ENCODE data around the gene CNGB1. TPM values are rescaled to one million over a fixed set of nuclear protein-coding genes. Genes with fewer than 3 reads are reported as not detected.

CNGB1 gene
- total RNA-seq, 1 experiment from 2014 or later = not detected

GRCh38 chr16:57918994-57919393, 51.9 kb downstream of the CNGB1 start (continued):
- no peak for TF ChIP-seq POLR2A (IDR thresholded peaks at IDR 0.05; ENCODE audit: borderline replicate concordance, extremely low read depth, insufficient read depth, insufficient read length)
- TF ChIP-seq SIN3A (IDR thresholded peaks at IDR 0.05; ENCODE audit: low read depth) = no peak
- TF ChIP-seq ZBTB33 (IDR thresholded peaks at IDR 0.05; ENCODE audit: extremely low read depth, insufficient replicate concordance, low read length) = no peak
- TF ChIP-seq TCF7L2 (IDR thresholded peaks at IDR 0.05; ENCODE audit: borderline replicate concordance, extremely low read depth, insufficient read depth, insufficient read length) = no peak
- TF ChIP-seq CEBPB (IDR thresholded peaks at IDR 0.05; ENCODE audit: low read depth) = no peak
- TF ChIP-seq SRF (IDR thresholded peaks at IDR 0.05; ENCODE audit: low read depth) = no peak
- TF ChIP-seq, protein P1, sequence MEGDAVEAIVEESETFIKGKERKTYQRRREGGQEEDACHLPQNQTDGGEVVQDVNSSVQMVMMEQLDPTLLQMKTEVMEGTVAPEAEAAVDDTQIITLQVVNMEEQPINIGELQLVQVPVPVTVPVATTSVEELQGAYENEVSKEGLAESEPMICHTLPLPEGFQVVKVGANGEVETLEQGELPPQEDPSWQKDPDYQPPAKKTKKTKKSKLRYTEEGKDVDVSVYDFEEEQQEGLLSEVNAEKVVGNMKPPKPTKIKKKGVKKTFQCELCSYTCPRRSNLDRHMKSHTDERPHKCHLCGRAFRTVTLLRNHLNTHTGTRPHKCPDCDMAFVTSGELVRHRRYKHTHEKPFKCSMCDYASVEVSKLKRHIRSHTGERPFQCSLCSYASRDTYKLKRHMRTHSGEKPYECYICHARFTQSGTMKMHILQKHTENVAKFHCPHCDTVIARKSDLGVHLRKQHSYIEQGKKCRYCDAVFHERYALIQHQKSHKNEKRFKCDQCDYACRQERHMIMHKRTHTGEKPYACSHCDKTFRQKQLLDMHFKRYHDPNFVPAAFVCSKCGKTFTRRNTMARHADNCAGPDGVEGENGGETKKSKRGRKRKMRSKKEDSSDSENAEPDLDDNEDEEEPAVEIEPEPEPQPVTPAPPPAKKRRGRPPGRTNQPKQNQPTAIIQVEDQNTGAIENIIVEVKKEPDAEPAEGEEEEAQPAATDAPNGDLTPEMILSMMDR (IDR thresholded peaks at IDR 0.05 in 2 of 3, conservative IDR thresholded peaks at IDR 0.05 in 1 of 3; ENCODE audit: borderline replicate concordance in 1 of 3, insufficient read depth in 1 of 3, low read depth in 2 of 3, low read length in 2 of 3) = no peak
- TF ChIP-seq, protein P2, sequence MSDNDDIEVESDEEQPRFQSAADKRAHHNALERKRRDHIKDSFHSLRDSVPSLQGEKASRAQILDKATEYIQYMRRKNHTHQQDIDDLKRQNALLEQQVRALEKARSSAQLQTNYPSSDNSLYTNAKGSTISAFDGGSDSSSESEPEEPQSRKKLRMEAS (IDR thresholded peaks at IDR 0.05) = no peak

DNA sequence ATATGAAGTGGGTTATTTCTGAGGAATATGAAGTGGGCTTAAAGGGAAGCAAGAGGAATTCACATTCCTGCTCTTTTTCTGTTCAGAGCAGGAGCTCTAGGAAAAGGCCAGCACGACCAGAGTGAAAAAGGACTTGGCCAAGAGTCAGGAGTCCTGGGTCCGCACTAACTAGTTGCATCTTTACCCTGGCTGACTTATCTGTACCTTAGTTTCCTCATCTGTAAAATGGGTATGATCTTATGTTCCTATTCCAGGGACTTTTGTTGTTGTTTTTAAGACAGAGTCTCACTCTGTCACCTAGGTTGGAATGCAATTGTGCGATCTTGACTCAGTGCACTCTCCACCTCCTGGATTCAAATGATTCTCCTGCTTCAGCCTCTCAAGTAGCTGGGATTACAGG, 52.5 kb downstream of the CNGB1 start:
- Histone ChIP-seq H3K36me3 (ENCODE audit: control insufficient read depth in 1 of 2, insufficient read depth in 2 of 2, low read length in 2 of 2) (no peaks in the 10 kb centered on the region), H3K4me2 (ENCODE audit: low read length) (no peak overlapping the region), H3K9me3 (ENCODE audit: control insufficient read depth in 1 of 2, insufficient read depth in 1 of 2, low read depth in 1 of 2, low read length in 2 of 2) (no peaks in the 10 kb centered on the region), H4K20me1 (ENCODE audit: insufficient read depth) (no peaks in the 10 kb centered on the region), H3K4me1 (ENCODE audit: control insufficient read depth in 1 of 2, insufficient read depth in 2 of 2, low read length in 2 of 2) (peaks cover 0 to 5% of the 10 kb centered on the region in 2 experiments; a peak in 2 of 4 replicates), H3K9ac (ENCODE audit: low read length) (no peak overlapping the region), H3K27me3 (ENCODE audit: insufficient read depth, low read length) (no peaks in the 10 kb centered on the region), H3K4me3 (replicated peaks in 1 of 2; ENCODE audit: low read depth in 1 of 2, low read length in 2 of 2) (no peak overlapping the region), H2AFZ (ENCODE audit: low read depth, low read length, poor library complexity, severe bottlenecking) (no peak overlapping the region), H3K27ac (ENCODE audit: low read depth, low read length) (no peak overlapping the region), H3K79me2 (ENCODE audit: insufficient read depth, low read length) (no peaks in the 10 kb centered on the region), H3K9me2 (ENCODE audit: insufficient read depth) (no peaks in the 10 kb centered on the region)
- ChIA-PET POLR2A (no interaction called here), RAD21 (ENCODE audit: low non-redundant PET in 1 of 2, low total read pairs in 2 of 2, uncharacterized antibody in 2 of 2, unreplicated experiment in 2 of 2) (no interaction called here), CTCF (no interaction called here)
- ATAC-seq (no peak), DNase-seq (ENCODE audit: low read depth, low spot score) (no peak)
- no TSS peak for BruUV-seq (replicated peaks)
- intact Hi-C loops (cut with micrococcal nuclease) = loop anchor here (5.0 kb wide), 1 partner anchor 374 kb away; no protein-coding TSS in a partner anchor
- no peak for TF ChIP-seq SIN3A (IDR thresholded peaks at IDR 0.05; ENCODE audit: low read depth)
- TF ChIP-seq EZH2phosphoT487 (IDR thresholded peaks at IDR 0.05; ENCODE audit: borderline replicate concordance) = no peak
- no peak for TF ChIP-seq EZH2 (IDR thresholded peaks at IDR 0.05)
- TF ChIP-seq SP1 (IDR thresholded peaks at IDR 0.05; ENCODE audit: low read depth) = no peak
- TF ChIP-seq, protein P1 (IDR thresholded peaks at IDR 0.05 in 2 of 3, conservative IDR thresholded peaks at IDR 0.05 in 1 of 3; ENCODE audit: borderline replicate concordance in 1 of 3, insufficient read depth in 1 of 3, low read depth in 2 of 3, low read length in 2 of 3) = no peak
- no peak for TF ChIP-seq POLR2AphosphoS5 (IDR thresholded peaks at IDR 0.05; ENCODE audit: low read depth, low read length)
- TF ChIP-seq CBX3 (IDR thresholded peaks at IDR 0.05; ENCODE audit: low read depth) = no peak

Data from HCT116 (cell line).